A673 (cell line): Measurements from ENCODE around the gene CDH12. TPM values are rescaled to one million over a fixed set of nuclear protein-coding genes. Genes with fewer than 3 reads are reported as not detected.

Experiments used
- BruUV-seq: library from RNA; stranded (reverse); fragments of 400-500 nt; replicated peaks from 2 replicates; lab custom pipeline; 2021; lab: Mats Ljungman, UMichigan
- CTCF ChIA-PET: fragments of 300-600 bp; sonication (Branson Sonifier 250); formaldehyde crosslinking; loops from one replicate; lab custom pipeline; 2022; ENCODE audit warnings: antibody characterized with exemption; lab: Charles Lee
- POLR2A ChIA-PET: fragments of 300-600 bp; sonication (Branson Sonifier 250); formaldehyde crosslinking; loops from one replicate; lab custom pipeline; 2022; ENCODE audit warnings: antibody characterized with exemption; ENCODE audit not compliant: low non-redundant PET; lab: Charles Lee
- DNase-seq: peaks from one replicate; pipeline ENCODE4 v3.0.0-alpha.2; 2015; ENCODE audit warnings: low spot score
- H3K27ac ChIP-seq: fragments of 200-600 bp; sonication (generic); 2 replicates; pipeline ENCODE4 v1.5.1; 2016; ENCODE audit warnings: mixed run types, low read depth, mild to moderate bottlenecking, mixed read lengths, antibody characterized with exemption, low read length; ENCODE audit not compliant: poor library complexity, severe bottlenecking
- H3K27me3 ChIP-seq: fragments of 200-600 bp; sonication (generic); replicated peaks from 2 replicates; pipeline ENCODE4 v1.6.1; 2017; ENCODE audit warnings: mixed run types, low read depth, mild to moderate bottlenecking, mixed read lengths, antibody characterized with exemption, low read length; ENCODE audit not compliant: insufficient read depth, poor library complexity
- H3K36me3 ChIP-seq: fragments of 200-600 bp; sonication (generic); 2 replicates; pipeline ENCODE4 v1.6.1; 2016; ENCODE audit warnings: mixed run types, mild to moderate bottlenecking, mixed read lengths, antibody characterized with exemption, low read length; ENCODE audit not compliant: insufficient read depth, poor library complexity, severe bottlenecking
- H3K4me1 ChIP-seq: fragments of 200-600 bp; sonication (generic); 2 replicates; pipeline ENCODE4 v1.6.1; 2017; ENCODE audit warnings: mixed run types, mild to moderate bottlenecking, mixed read lengths, antibody characterized with exemption, low read length; ENCODE audit not compliant: insufficient read depth, poor library complexity, severe bottlenecking
- H3K4me3 ChIP-seq: fragments of 200-600 bp; sonication (generic); 2 replicates; pipeline ENCODE4 v1.5.1; 2016; ENCODE audit warnings: low read depth, mixed run types, mild to moderate bottlenecking, mixed read lengths, low read length; ENCODE audit not compliant: poor library complexity, severe bottlenecking
- H3K9me3 ChIP-seq: fragments of 200-600 bp; sonication (generic); 2 replicates; pipeline ENCODE4 v1.6.1; 2016; ENCODE audit warnings: mixed run types, low read depth, mild to moderate bottlenecking, mixed read lengths, antibody characterized with exemption, low read length; ENCODE audit not compliant: poor library complexity, severe bottlenecking
- EZH2 ChIP-seq: fragments of 200-600 bp; sonication (generic); IDR thresholded peaks from 2 replicates; pipeline ENCODE4 v1.6.1; 2017; ENCODE audit warnings: borderline replicate concordance, low read depth, mild to moderate bottlenecking, mixed read lengths, antibody characterized with exemption, low read length; ENCODE audit not compliant: poor library complexity, severe bottlenecking
- intact Hi-C: fragments of 100-400 bp; cut with micrococcal nuclease; formaldehyde crosslinking; loops from one replicate; pipeline ENCODE4 v1.10.0; 2022; ENCODE audit not compliant: unreplicated experiment
- total RNA-seq: library from RNA; stranded (reverse); gene quantifications from 2 replicates; pipeline ENCODE4 v1.2.3, GENCODE V29; 2021
- TF ChIP-seq, protein P1 (sequence below): fragments of 300-800, 200-600 bp; sonication (generic); conservative IDR thresholded peaks from 2 replicates; pipeline ENCODE4 v1.5.1; 2017; ENCODE audit warnings: low read depth, mild to moderate bottlenecking, antibody characterized with exemption, low read length, moderate library complexity, mixed read lengths

Gene CDH12
- total RNA-seq, 1 experiment from 2014 or later: 39.5 TPM

DNA sequence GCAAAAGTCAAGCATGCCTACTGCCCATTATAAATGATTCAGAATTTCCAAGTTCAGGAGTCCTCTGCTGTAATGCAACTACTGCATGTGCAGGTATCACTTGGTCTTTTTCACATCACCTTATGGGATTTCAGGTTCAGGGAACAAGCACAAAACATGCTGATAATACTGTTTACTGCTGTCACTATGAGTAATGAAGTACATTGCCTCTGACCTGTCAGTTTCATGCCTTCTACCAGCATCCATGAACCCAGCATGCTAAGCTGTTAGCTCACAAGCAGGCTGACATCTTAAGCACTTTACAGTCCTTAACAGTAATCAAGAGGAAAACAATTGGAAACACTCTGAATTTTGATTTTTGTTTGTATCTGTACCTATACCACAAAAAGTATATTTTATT lies 743.8 kb downstream of the CDH12 start:
- intact Hi-C loops: no loop called here
- CTCF ChIA-PET: no interaction called here

GRCh38 chr5:22108545-22108944 lies 744.6 kb downstream of the CDH12 start:
- CTCF ChIA-PET: no interaction called here
- POLR2A ChIA-PET: no interaction called here
- Histone ChIP-seq H3K36me3 (no peaks in the 10 kb centered on the region), H3K27ac (no peak overlapping the region), H3K9me3 (no peaks in the 10 kb centered on the region), H3K27me3 (no peaks in the 10 kb centered on the region), H3K4me1 (no peaks in the 10 kb centered on the region), H3K4me3 (no peak overlapping the region)
- intact Hi-C loops: no loop called here
- no TSS peak for BruUV-seq
- TF ChIP-seq, protein P1, sequence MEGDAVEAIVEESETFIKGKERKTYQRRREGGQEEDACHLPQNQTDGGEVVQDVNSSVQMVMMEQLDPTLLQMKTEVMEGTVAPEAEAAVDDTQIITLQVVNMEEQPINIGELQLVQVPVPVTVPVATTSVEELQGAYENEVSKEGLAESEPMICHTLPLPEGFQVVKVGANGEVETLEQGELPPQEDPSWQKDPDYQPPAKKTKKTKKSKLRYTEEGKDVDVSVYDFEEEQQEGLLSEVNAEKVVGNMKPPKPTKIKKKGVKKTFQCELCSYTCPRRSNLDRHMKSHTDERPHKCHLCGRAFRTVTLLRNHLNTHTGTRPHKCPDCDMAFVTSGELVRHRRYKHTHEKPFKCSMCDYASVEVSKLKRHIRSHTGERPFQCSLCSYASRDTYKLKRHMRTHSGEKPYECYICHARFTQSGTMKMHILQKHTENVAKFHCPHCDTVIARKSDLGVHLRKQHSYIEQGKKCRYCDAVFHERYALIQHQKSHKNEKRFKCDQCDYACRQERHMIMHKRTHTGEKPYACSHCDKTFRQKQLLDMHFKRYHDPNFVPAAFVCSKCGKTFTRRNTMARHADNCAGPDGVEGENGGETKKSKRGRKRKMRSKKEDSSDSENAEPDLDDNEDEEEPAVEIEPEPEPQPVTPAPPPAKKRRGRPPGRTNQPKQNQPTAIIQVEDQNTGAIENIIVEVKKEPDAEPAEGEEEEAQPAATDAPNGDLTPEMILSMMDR: no peak
- no peak for TF ChIP-seq EZH2
- DNase-seq: no peak

More for the DNA sequence above, 743.8 kb downstream of the CDH12 start:
- BruUV-seq: no TSS peak
- H3K4me3 ChIP-seq: no peak overlapping the region
- POLR2A ChIA-PET: no interaction called here
- H3K27me3 ChIP-seq: no peaks in the 10 kb centered on the region
- TF ChIP-seq, protein P1: no peak
- no peak for TF ChIP-seq EZH2
- H3K36me3 ChIP-seq: no peaks in the 10 kb centered on the region
- H3K4me1 ChIP-seq: no peaks in the 10 kb centered on the region
- no peak for DNase-seq
- H3K9me3 ChIP-seq: no peaks in the 10 kb centered on the region
- no peak overlapping the region for H3K27ac ChIP-seq

DNA sequence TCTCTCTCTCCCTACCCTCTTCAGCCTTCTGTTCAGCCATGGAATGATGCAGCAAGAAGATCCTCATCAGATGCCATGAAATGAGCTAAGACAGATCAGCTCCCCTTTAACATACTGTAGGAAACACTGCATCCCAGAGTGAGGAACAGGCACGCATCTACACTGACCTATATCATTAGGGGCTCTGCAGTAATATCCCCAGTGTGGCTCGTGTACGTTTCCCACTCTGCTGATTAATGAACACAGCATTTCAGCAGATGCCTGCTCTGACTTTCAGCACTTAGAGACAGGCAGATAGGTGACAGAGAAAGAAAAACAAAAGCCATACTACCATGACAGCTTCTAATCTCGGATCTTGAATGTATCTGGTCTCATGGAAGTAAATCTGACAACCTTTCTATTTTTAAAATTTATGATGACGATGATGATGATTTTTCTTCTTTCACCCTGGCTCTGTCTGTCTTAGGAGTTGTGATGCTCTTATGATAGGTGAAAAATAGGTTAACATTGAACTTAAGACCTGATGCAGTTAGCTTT lies 750.3 kb downstream of the CDH12 start:
- intact Hi-C loops: no loop called here
- CTCF ChIA-PET: no interaction called here
- BruUV-seq: no TSS peak
- Histone ChIP-seq H3K4me3 (no peak overlapping the region), H3K4me1 (no peaks in the 10 kb centered on the region), H3K9me3 (no peaks in the 10 kb centered on the region), H3K27me3 (no peaks in the 10 kb centered on the region), H3K27ac (no peak overlapping the region), H3K36me3 (no peaks in the 10 kb centered on the region)
- POLR2A ChIA-PET: no interaction called here
- TF ChIP-seq, protein P1: no peak
- no peak for TF ChIP-seq EZH2
- no peak for DNase-seq
